Type B pancreatic cell (in vitro differentiated cells): ENCODE measurements around the gene C1QL1. TPM values are rescaled to one million over a fixed set of nuclear protein-coding genes. Genes with fewer than 3 reads are reported as not detected.

Experiments used
- DNase-seq: peaks from one replicate; pipeline ENCODE4 v3.0.0; 2021; ENCODE audit warnings: mixed read lengths; ENCODE audit not compliant: unreplicated experiment; ENCODE audit errors: extremely low spot score
- H3K27ac Mint-ChIP-seq: 2 replicates; pipeline ENCODE4 v1.8.0; 2021; ENCODE audit warnings: mild to moderate bottlenecking, mixed read lengths
- H3K27me3 Mint-ChIP-seq: 2 replicates; pipeline ENCODE4 v1.8.0; 2021; ENCODE audit warnings: mixed read lengths
- H3K36me3 Mint-ChIP-seq: 2 replicates; pipeline ENCODE4 v1.8.0; 2021; ENCODE audit warnings: mixed read lengths
- H3K4me1 Mint-ChIP-seq: one replicate; pipeline ENCODE4 v1.8.0; 2021; ENCODE audit warnings: mixed read lengths; ENCODE audit not compliant: unreplicated experiment
- H3K4me3 Mint-ChIP-seq: 2 replicates; pipeline ENCODE4 v1.8.0; 2021; ENCODE audit warnings: mild to moderate bottlenecking, mixed read lengths
- H3K9me3 Mint-ChIP-seq: 2 replicates; pipeline ENCODE4 v1.8.0; 2021; ENCODE audit warnings: mixed read lengths
- CTCF ChIP-seq: fragments of 200-600 bp; sonication (generic); conservative IDR thresholded peaks from 2 replicates; pipeline ENCODE4 v1.5.0; 2021; ENCODE audit warnings: antibody characterized with exemption, mild to moderate bottlenecking
- total RNA-seq: library from RNA; stranded (reverse); gene quantifications from 2 replicates; pipeline ENCODE4 v1.2.1, GENCODE V29; 2021; ENCODE audit warnings: low replicate concordance

Gene C1QL1
- total RNA-seq, 1 donor from 2014 or later, result 15.6 TPM

- no peak for TF ChIP-seq CTCF
- Mint-ChIP-seq H3K36me3 (no peaks in the 10 kb centered on the region), H3K27me3 (peaks cover 63% of the 10 kb centered on the region), H3K27ac (no peak overlapping the region), H3K4me1 (peaks cover 22% of the 10 kb centered on the region), H3K9me3 (no peaks in the 10 kb centered on the region), H3K4me3 (no peak overlapping the region)
- no peak for DNase-seq
These were observed 10.7 kb upstream of the C1QL1 start for GRCh38 chr17:44978807-44979206.

- DNase-seq, result no peak
- TF ChIP-seq CTCF, result no peak
- Mint-ChIP-seq H3K4me1 (peaks cover 22% of the 10 kb centered on the region), H3K27ac (no peak overlapping the region), H3K27me3 (peaks cover 67% of the 10 kb centered on the region), H3K36me3 (no peaks in the 10 kb centered on the region), H3K9me3 (no peaks in the 10 kb centered on the region), H3K4me3 (no peak overlapping the region)
These were observed 9.9 kb upstream of the C1QL1 start for GRCh38 chr17:44977814-44978550.

GRCh38 chr17:44977065-44977464 lies 9.0 kb upstream of the C1QL1 start:
- Mint-ChIP-seq H3K9me3 (no peaks in the 10 kb centered on the region), H3K36me3 (no peaks in the 10 kb centered on the region), H3K4me3 (no peak overlapping the region), H3K4me1 (peaks cover 22% of the 10 kb centered on the region), H3K27ac (no peak overlapping the region), H3K27me3 (peaks cover 73% of the 10 kb centered on the region)
- DNase-seq, result no peak
- no peak for TF ChIP-seq CTCF

GRCh38 chr17:44976206-44976605 lies 8.1 kb upstream of the C1QL1 start:
- H3K27me3 Mint-ChIP-seq, result peaks cover 74% of the 10 kb centered on the region
- H3K36me3 Mint-ChIP-seq, result no peaks in the 10 kb centered on the region
- no peak for TF ChIP-seq CTCF
- H3K9me3 Mint-ChIP-seq, result no peaks in the 10 kb centered on the region
- DNase-seq, result no peak
- peaks cover 14% of the 10 kb centered on the region for H3K4me1 Mint-ChIP-seq
- H3K27ac Mint-ChIP-seq, result no peak overlapping the region
- H3K4me3 Mint-ChIP-seq, result no peak overlapping the region

GRCh38 chr17:44972953-44973352 lies 4.8 kb upstream of the C1QL1 start:
- Mint-ChIP-seq H3K9me3 (no peaks in the 10 kb centered on the region), H3K4me1 (peaks cover 6% of the 10 kb centered on the region), H3K36me3 (no peaks in the 10 kb centered on the region), H3K27me3 (peaks cover 80% of the 10 kb centered on the region), H3K4me3 (no peak overlapping the region), H3K27ac (no peak overlapping the region)
- no peak for TF ChIP-seq CTCF
- no peak for DNase-seq
